HG03108 (cell line): Measurements from ENCODE around the gene BIVM.

Source experiments
- ATAC-seq: cut with Tn5 transposase; IDR thresholded peaks from one replicate; pipeline ENCODE4 v1.9.1; 2021; ENCODE audit warnings: moderate library complexity; ENCODE audit not compliant: unreplicated experiment

Gene BIVM

GRCh38 chr13:102877303-102877702, 78.4 kb downstream of the BIVM start:
- no peak for ATAC-seq

- no peak for ATAC-seq
Observed at GRCh38 chr13:102878481-102878880, 79.6 kb downstream of the BIVM start.

GRCh38 chr13:102879793-102880499, 81.0 kb downstream of the BIVM start:
- ATAC-seq: no peak

GRCh38 chr13:102881819-102882686, 83.1 kb downstream of the BIVM start:
- ATAC-seq: no peak
